Middle frontal gyrus (tissue), 1 donor: Measurements from ENCODE around the gene LRRC28.

ENCODE experiments used
- DNase-seq: peaks from one replicate; pipeline ENCODE4 v3.0.0-alpha.2; 2015; ENCODE audit warnings: low spot score; ENCODE audit errors: extremely low spot score

Gene LRRC28

DNA sequence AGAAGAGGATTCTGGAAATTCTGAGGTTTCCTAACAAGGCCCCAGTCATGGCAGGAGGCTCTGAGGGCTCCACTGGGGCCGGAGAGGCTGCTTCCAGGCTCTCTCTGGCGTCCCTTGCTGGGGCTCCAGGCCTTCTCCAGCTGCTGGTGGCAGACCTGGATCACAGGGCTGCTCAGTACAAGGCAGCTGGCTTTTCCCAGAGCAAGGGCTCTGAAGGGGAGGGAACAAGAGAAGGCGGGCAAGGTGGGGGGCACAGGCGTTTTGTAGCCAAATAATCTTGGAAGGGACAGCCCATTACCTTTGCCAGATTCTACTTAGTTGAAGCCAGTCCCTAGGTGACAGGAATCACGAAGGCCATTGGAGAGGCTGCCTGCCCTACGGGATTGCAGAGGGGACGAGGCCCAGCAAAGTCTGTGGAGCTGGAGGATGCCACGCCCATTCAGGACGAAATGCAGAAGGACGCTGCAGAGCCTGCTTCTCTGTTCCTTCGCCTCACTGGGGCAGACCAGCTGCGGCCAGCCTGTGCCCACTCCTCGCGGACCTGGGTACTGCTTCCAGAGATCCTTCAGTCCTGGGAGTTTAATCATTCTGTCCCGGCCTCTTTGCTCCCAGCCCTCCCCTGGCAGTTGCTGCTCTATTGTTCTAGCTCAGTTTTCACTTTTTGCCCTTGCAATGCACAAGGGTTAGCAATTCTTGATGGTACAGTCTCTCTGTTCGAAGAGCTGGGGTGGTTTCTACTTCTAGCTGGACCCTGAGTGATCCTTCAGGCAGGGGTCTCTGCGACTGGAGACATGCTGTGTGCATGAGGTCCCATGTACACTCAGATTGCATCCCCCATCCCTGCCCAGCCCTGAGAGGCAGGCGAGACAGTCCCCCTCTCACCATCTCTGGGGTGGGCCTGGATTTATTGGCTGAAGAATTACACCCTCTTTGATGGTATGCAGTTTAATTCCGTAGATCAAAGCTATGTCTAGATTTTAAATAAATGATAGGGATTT is 165.2 kb downstream of the LRRC28 start:
- DNase-seq: no peak

DNA sequence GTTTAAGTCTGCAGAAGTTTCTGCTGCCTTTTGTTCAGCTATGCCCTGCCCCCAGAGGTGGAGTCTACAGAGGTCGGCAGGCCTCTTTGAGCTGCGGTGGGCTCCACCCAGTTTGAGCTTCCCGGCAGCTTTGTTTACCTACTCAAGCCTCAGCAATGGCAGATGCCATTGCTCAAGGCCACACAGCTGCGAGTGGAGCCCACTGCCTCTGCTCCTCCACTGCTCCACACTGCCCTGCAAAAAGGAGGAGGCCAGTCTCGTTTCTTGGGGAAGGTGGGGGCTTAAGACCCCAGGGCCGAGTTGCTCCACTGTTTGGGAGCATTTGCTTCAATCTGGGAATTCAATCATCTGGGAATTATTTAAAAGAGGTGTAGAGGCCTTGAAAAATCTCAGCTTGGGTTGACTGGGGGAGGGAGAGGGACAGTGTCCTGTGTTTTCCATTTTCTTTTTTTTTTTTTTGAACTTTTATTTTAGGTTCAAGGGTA is 169.9 kb downstream of the LRRC28 start:
- DNase-seq: no peak

DNA sequence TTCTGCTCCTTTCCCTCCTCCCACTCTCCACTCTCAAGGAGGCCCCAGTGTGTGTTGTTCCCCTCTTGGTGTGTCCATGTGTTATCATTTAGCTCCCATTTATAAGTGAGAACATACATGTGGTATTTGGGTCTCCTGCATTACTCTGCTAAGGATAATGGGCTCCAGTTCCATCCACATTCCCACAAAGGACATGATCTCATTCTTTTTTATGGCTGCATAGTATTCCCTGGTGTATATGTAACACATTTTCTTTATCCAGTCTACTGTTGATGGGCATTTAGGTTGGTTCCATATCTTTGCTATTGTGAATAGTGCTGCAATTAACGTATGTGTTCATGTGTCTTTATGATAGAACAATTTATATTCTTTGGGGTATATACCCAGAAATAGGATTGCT is 170.5 kb downstream of the LRRC28 start:
- DNase-seq: no peak

DNA sequence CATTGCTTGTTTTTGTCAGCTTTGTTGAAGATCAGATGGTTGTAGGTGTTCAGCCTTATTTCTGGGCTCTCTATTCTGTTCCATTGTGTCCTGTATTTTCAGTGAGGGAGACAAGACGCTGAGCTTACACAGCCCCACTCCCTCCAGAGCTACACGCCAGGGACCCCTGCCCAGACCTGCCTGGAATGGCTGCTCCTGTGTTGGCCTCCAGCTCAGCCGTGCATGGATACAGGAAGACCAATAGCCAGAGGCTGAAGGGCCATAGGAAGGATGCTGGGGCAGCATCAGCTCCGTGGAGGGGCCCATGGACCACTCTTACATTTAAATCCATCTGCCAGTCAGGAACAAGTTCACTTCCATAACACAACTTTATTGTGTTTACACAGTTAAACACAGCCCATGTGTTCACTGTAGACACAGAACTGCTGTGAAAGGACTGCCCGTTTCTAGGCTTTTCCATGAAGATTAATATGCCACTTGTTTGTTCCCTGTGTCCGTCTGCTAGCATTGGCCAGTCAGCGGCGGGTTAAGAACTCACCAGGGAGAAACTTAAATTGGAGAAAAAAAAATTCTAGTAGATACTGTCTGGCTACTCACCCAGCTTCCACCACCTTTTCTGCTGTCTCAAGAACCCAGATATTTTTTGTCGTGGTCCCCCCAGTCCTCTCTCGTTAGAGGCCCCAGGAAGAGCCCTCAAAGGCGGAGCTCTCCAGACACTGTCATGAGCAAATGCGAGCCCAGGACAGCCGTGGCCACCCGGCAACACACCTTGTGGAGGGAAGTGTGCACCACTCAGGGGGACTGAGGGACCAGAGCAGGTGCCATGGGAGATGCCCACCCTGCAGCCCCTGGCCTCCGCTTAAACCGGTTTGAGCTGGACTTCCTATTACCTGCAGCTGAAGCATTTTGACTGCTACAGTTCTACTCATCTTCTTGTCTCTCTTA is 172.2 kb downstream of the LRRC28 start:
- no peak for DNase-seq

DNA sequence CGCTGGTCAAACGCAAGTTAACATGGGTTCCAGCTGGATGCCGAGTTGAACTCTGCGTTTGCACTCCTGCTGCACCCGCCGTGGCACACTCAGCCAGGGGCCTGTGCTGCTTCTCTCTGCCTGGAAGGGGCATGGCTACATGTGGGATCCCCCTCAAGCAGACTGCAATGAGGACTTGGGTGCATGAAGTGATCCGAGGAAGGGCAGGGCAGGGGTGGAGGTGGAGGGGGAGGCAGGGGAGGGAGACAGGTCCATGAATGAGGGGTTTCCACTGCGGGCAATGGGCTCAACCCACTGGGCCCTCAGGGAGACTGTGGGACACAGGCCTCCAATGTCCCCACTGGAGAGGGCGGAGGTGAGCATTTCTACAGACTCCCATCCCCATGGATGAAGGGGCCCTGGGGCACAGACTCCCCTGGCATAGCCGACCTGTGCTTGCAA is 172.9 kb downstream of the LRRC28 start:
- no peak for DNase-seq

DNA sequence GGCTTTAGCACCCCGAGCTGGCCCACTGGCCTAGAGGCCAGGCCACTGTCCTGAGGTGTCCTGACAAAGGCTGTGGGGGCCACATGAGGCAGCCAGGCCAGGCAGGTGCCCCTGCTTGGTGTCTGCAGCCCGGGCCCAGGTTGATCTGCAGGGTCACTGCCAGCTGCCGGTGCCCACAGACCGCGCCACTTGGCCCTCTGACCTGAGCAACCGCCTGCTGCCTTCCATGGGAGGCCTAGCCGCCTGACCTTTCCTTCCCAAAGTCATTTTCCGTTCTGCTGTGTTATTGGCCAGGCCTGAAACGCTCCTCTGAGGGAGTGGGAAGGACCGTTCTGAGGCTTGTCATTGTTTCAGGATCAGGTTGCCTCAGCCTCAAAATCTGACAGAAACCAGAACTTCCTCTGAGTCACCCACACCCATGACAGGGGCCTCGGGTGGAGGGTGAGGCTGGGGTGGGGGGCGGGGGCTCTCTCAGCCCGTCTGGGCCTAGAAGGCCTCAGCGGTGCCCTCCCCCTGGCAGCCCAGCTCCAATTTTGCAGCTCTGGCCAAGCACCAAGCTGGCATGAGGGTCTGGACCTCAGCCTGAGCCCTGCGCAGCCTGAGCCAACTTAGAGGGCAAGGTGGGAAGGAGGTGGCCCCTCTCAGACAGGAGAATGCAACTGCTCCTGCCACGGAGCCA is 173.8 kb downstream of the LRRC28 start:
- no peak for DNase-seq

DNA sequence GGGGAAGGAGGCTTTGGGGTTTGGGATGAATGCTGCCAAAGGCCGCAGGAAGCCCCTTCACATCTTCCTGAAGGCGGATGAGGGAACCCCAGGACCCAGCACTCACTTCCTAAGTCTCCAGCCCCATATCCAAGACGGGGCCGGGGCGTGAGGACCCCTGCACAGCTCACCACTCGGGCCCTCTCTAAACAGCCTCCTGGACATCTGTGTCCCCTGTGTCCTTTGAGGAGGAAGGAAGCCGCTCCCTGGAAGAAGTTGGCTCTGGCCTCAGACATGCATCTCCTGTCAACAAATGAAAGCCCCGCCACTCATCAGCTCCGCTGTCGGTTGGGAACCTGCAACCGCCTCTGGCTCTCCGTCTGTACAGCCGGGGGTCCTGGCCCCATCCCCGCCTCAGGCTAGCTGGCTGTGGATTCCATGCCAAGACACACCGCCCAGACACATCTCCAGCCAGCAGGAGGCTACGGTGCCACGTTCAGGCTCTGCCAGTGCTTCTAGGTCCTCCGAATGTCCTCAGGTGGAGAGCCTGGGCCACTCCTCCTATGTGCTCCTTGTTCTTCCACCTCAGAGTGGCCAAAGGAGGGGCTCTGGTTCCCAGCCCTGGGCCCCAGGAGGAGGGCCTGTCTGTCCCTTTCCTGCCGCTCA is 174.5 kb downstream of the LRRC28 start:
- no peak for DNase-seq

DNA sequence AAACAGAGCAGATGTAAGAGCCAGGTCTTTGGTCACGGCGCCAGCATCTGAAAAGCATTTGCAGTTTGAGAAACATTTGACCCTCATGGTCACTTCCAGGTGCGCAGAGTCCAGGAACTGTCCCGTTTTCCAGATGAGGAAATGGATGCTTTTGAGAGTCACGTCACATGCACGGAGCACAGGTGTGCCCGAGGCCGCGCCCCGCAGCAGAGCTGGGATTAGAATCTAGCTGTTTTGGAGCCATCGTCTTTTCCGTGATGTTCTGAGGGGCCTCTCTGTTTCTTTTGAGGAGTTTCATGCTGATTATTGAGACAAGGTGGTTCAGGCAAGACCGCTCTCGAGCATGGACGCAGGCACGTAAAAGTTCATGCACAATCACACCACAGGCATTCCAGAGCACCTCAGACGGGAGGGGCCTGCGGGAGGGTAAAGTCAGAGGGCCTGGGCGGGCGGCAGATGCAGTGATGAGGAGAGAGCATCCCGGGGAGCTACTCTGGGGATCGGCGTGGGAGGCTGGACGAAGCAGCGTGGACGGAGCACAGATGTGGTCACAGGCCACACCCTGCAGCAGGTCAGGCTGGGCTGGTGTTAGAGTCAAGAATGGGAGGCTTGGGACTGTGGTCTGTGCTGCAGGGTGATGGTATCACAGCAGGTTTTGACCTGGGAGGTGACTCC is 175.3 kb downstream of the LRRC28 start:
- DNase-seq: no peak

DNA sequence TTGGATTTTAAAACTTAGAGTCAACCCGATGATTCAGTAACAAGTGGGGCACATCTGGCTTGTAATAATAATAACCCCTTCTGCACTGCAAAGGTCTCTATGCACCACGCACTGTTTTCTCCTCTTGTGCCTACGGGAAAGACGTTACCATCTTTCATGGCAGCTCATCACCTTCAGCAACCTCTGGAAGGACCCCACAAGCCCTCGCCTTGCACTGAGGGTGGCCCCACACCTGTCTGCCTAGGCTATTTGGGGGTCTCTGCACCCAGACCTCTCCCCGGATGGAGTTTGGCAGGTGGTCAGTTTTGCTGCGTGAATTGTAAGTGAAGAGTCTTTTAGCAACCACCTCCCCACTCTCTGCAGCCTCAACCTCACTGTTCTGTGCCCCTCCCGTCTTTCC is 175.9 kb downstream of the LRRC28 start:
- DNase-seq: no peak

DNA sequence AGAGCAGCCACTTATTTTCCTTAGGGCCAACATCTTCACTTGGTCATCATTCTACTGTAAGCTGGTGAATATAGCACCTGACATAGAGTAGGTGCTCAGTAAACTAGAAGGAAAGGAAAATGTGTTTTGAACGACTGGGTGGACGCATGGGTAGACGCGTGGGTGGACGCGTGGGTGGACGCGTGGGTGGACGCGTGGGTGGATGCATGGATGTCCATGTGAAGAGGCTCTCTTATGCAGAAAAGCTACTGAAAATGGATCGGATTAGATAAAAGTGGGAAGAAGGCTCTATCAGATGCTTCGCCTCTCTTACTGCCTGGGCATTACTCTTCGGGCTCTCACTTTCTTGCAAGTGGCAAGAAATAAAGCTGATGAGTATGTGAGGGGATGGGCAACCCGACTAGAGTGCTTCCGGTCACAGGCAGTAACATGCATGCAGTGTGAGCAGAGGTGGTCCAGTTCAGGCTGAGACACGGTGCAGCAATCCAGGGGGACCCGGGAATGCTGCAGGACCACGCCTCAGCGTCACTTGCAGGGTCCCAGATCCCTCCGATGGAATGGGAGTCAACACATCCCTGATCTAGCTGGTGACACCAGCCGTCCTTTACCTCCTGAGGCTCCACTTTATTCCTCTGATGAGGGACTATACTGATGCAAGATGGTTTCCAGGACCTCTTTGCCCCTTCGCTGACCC is 176.5 kb downstream of the LRRC28 start:
- no peak for DNase-seq

DNA sequence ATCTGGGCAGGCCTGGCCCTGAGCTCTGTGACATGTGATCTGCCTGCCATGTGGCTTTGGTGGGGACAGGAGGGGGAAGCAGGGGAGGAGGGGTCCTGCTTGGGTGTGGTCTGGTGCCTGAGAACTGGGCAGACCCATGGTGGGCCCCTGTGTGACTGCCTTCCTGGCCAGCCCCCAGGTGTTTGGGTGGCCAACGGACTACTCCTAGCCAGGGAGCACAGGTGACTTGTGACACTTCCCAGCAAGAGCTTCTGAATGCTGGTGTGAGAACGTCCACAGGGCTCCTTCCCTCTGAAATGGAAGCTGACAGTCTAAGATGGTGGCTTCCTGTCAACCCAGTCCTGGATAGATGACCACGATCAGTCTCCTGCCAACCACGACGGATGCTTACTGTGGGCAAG is 178.4 kb downstream of the LRRC28 start:
- no peak for DNase-seq

DNA sequence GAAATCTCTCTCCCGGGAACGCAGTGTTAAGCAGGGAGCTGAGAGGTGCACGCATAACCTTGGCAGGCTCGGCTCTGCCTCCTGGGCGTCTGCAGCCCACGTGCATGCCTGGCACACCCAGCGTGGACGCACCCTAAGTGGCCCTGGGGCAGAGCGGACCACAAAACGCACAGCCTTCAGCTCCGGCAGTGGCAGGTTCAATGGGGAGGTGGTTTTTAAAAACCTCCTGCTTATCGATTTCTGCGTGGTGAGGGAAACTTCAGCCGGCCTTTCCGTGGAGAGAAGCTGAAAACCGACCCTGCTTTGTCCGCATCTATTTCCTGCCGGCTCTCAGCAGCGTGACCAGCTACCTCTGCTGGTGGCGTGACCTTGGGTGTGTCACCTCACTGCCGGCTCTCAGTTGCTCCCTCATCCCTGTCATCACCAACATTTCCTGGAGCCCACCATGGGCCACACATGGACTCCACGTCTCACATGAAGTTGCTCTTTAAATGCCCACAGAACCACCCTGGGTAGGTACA is 179.7 kb downstream of the LRRC28 start:
- no peak for DNase-seq

DNA sequence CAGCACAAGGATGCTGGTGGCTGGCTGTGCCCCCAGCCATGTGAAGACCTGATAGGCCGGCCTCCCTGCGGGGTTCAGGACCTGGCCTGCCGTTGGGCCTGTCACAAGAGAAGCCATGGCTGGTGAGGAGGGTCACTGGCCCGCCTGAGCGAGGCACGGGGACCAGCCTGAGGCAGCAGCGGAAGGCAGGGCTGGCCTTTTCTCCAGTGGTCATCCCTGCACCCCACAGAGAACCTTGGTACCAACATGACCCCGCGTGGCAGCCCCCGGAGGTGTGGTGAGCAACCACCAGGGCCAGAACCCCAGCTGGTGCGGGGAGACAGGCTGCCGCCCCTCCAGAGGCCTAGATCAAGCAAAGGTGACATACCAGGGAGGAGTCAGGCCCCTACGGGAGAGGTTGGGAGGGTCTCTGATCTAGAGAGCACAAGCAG is 180.4 kb downstream of the LRRC28 start:
- no peak for DNase-seq

DNA sequence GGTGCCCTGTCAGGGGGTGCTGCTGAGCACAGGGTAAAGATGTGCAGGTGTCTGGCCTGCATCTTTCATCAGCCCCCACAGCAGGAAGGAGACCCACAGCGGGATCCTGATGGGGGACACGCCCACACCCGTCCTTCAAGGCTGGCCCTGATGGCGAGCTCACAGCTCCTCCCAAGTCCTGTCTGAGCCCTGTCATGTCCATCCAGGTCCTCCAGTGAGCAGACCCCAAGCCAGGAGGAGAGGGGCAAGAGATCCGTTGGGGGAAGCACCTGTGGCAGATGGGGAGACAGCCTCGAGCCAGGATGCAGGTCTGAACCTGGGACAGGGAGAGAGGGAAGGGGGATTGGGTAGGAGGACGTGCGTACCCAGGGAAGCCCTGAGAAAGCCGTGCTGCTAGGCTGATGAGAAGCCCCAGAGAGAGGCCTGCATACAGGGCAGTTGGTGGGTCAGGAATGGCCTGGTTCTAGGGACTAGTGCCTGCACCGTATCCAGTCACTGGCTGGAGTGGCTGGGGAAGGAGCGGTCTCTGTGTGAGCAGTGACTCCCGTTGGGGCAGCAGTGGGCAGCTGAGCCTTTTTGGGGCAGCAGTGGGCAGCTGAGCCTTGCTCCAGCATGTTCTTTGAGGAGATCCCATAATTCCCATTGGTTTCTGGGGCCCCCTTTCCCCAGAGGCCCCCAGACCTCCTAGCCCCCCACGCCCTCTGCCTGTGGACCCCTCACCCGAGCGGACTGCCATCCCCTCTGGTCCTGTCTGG is 181.2 kb downstream of the LRRC28 start:
- DNase-seq: no peak

DNA sequence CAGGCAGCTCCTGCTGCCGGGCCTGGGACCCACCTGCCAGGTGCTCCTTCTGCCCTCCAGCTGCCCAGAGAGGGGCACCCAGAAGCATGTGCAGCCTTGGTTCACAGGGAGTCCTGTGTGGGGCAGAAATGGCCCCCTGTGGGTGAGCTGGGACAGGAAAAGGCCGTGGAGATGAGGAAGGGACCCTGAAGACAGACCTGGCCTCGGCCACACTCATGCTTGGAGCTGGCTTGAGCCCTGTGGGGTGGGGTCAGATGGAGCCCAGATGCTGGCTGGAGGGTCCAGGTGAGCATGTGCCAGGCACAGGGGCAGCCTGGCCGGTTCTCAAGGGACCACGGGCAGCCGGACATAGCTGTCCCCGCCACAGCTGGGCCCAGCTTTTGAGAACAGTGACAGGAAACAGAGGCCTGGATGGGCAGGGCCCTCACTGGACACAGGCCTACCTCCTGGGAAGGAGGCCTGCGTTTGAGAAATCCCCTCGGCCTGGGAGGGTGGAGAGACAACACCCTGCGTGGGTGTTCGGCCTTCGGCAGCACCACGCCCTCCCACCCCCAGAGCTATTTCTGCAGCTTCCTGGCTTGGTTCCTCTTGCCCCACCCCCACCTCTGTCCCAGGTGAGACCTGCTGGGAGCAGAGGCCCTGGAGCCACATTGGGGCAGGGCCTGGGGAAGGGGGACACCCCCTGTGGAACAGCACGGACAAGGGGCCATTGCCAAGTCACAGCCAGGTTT is 181.9 kb downstream of the LRRC28 start:
- DNase-seq: no peak

DNA sequence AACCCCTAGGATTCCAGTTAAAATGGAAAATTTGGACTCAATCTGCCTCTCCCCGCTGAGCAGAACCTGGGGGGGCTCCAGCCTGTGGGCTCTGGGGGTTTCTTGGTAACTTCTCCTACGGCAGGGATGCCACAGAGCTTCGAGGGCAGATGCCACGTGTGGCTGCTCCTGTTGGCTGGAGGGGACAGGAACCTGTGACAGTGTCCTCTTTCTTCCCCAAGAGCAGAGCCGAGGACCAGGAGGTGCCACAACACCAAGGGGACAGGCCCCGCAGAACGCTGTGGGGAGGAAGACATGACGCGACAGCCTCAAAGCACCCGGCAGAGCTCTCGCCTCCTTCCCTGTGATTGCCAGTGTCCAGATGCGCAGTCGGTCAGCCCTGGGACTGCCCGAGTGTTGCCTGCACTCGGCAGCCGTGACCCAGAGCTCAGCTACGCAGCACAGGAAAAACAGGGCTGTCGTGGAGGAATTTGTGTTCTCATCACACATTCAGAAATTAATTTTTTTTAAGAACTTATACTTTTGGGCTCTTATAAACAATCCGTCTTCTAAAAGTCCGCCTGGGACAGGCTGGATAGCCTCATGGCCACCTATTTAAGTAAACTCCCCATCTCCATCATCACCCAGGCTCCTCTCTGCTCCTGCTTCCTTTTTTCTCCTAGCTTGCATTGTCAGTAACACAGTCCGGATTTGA is 182.6 kb downstream of the LRRC28 start:
- DNase-seq: no peak

DNA sequence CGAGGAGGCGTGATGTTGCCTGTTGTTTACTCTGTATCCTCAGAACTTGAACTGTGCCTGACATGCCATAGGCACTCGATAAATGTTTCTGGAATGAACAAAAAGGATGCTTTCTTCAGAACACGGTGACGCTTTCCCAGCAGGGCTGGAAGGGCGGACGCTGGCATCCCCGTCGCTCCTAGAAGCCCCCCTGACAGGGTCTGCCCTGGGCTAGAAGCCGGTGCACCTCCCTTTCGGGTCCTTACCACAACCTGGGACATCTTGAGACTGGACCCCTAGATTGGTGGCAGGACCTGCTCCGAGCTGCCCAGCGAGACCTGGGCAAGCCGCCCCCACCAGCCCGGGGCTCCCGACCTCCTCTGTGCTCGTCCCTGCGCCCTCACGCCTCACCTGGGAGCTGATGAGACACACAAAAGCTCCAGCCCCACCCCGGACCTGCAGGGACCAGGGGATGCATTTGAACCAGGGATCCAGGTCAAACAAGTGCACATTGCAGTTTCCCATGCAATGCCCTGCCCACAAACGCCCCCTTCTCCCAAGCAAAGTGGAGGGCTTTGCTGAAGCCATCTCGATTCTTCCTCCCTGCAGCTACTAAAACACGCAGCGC is 183.3 kb downstream of the LRRC28 start:
- DNase-seq: no peak
